Lung (tissue), 12 donors: Measurements from ENCODE around the gene MLH3. TPM values are rescaled to one million over a fixed set of nuclear protein-coding genes. Genes with fewer than 3 reads are reported as not detected.
A peak's percentile ranks its signal among the peaks of the same experiment; 100 is the strongest.

Experiments
- ATAC-seq: fragments of 200-7000 bp; cut with Tn5 transposase; one replicate; pipeline ENCODE4 v1.9.1; 2020; ENCODE audit warnings: moderate number of reproducible peaks; ENCODE audit not compliant: insufficient read depth, low FRiP score
- DNase-seq, 3 donors: peaks; one replicate each; pipeline ENCODE4 v3.0.0-alpha.2; 2013 to 2017
- H3K27ac ChIP-seq, 2 donors: one replicate each; pipeline ENCODE4 v1.5.1; 2013; ENCODE audit warnings: mild to moderate bottlenecking in 2 of 2, moderate library complexity in 2 of 2, control low read depth in 1 of 2, inconsistent platforms in 1 of 2, low read depth in 1 of 2, low read length in 1 of 2
- H3K27me3 ChIP-seq, 3 donors: one replicate each; pipeline ENCODE4 v1.5.1; 2013; ENCODE audit warnings: low read length in 2 of 3; ENCODE audit not compliant: control insufficient read depth in 3 of 3, insufficient read depth in 3 of 3
- H3K36me3 ChIP-seq, 4 donors: one replicate each; pipeline ENCODE4 v1.5.1; 2013; ENCODE audit warnings: low read length in 4 of 4, mild to moderate bottlenecking in 1 of 4, moderate library complexity in 1 of 4; ENCODE audit not compliant: control insufficient read depth in 4 of 4, insufficient read depth in 4 of 4
- H3K4me1 ChIP-seq, 5 donors: one replicate each; pipeline ENCODE4 v1.5.1; 2013; ENCODE audit warnings: low read length in 5 of 5, mild to moderate bottlenecking in 2 of 5, moderate library complexity in 1 of 5; ENCODE audit not compliant: control insufficient read depth in 5 of 5, insufficient read depth in 5 of 5
- H3K4me3 ChIP-seq: one replicate; pipeline ENCODE4 v1.5.1; 2013; ENCODE audit warnings: mild to moderate bottlenecking, control low read depth, moderate library complexity
- H3K9ac ChIP-seq, 2 donors: one replicate each; pipeline ENCODE4 v1.5.1; 2013; ENCODE audit warnings: low read length in 2 of 2, control low read depth in 1 of 2; ENCODE audit not compliant: insufficient read depth in 1 of 2
- H3K9me3 ChIP-seq, 4 donors: one replicate each; pipeline ENCODE4 v1.5.1; 2013; ENCODE audit warnings: low read length in 3 of 4, mild to moderate bottlenecking in 1 of 4, moderate library complexity in 1 of 4; ENCODE audit not compliant: control insufficient read depth in 4 of 4, insufficient read depth in 3 of 4
- CTCF ChIP-seq: IDR thresholded peaks from 2 replicates; pipeline ENCODE4 v1.5.1; 2012; ENCODE audit warnings: mild to moderate bottlenecking; ENCODE audit errors: control extremely low read depth, extremely low read depth
- WGBS, 2 donors: extraction: QIAGEN DNeasy Blood & Tissue Kit; methylation state at CpG; one replicate each; pipeline ENCODE4 v1.1.7; 2013; 5-methylcytosine and 5-hydroxymethylcytosine counted together
- polyA plus RNA-seq, 2 donors: library from polyadenylated mRNA; stranded (reverse); fragments of 200-250 nt; gene quantifications; one replicate each; pipeline ENCODE4 v1.2.1, GENCODE V29; 2013
- total RNA-seq, 2 donors: library from RNA; depleted of rRNA in 1 of 2; stranded (reverse); fragments of >200 nt in 1 of 2; gene quantifications; one replicate each; pipeline ENCODE4 v1.2.1, GENCODE V29; 2014 to 2021
- donor health status: control.
- donor health status: control.
- donor health status: Bipolar disorder and iron deficiency.
- donor health status: healthy.
- donor health status: DM: yes; HTN: yes; CAD: no.

The MLH3 gene
- total and polyA plus RNA-seq, 4 donors, result 10.1 to 60.6 (median 19.9) TPM

- H3K4me3 ChIP-seq, result no peak overlapping the region
- no peak overlapping the region for H3K9ac ChIP-seq
- no peaks in the 10 kb centered on the region for H3K4me1 ChIP-seq
- H3K9me3 ChIP-seq, result no peaks in the 10 kb centered on the region
- DNase-seq (no peak), ATAC-seq (no peak)
- H3K27ac ChIP-seq, result no peak overlapping the region
- no peaks in the 10 kb centered on the region for H3K27me3 ChIP-seq
- peaks cover 16 to 52% (median 20%) of the 10 kb centered on the region in 4 donors for H3K36me3 ChIP-seq
- no peak for TF ChIP-seq CTCF
- 0% methylated on average over 1 of the region's 1 CpG for WGBS, 2 donors
Measured at GRCh38 chr14:75030147-75030546, 21.1 kb downstream of the MLH3 start.

- no peak for TF ChIP-seq CTCF
- ATAC-seq, result no peak
- Histone ChIP-seq H3K9me3 (no peaks in the 10 kb centered on the region), H3K27me3 (no peaks in the 10 kb centered on the region), H3K9ac (no peak overlapping the region), H3K4me1 (no peaks in the 10 kb centered on the region), H3K4me3 (no peak overlapping the region), H3K36me3 (peaks cover 9 to 52% (median 13%) of the 10 kb centered on the region in 4 donors), H3K27ac (peak overlapping the region in 1 of 2 donors; percentile 35)
- no peak for DNase-seq
- WGBS, 2 donors, result 90 to 96% methylated on average over 2 of the region's 2 CpGs
Measured at GRCh38 chr14:75025876-75026275, 25.4 kb downstream of the MLH3 start.

- no peak for DNase-seq
- no peaks in the 10 kb centered on the region for H3K9me3 ChIP-seq
- peak; percentile 27 for ATAC-seq
- no peak for TF ChIP-seq CTCF
- H3K4me3 ChIP-seq, result no peak overlapping the region
- H3K4me1 ChIP-seq, result no peaks in the 10 kb centered on the region
- H3K36me3 ChIP-seq, result peaks cover 9 to 50% (median 13%) of the 10 kb centered on the region in 4 donors
- H3K27me3 ChIP-seq, result no peaks in the 10 kb centered on the region
- H3K27ac ChIP-seq, result peak overlapping the region in 1 of 2 donors; percentile 17
- WGBS, 2 donors, result 34 to 45% methylated on average over 4 of the region's 4 CpGs
- H3K9ac ChIP-seq, result no peak overlapping the region
Measured at GRCh38 chr14:75025082-75025481, 26.2 kb downstream of the MLH3 start.

GRCh38 chr14:75023108-75023507 is 28.2 kb downstream of the MLH3 start:
- no peak for TF ChIP-seq CTCF
- 89 to 94% methylated on average over 1 of the region's 1 CpG for WGBS, 2 donors
- Histone ChIP-seq H3K4me3 (no peak overlapping the region), H3K4me1 (no peaks in the 10 kb centered on the region), H3K27me3 (no peaks in the 10 kb centered on the region), H3K27ac (no peak overlapping the region), H3K9ac (no peak overlapping the region), H3K9me3 (no peaks in the 10 kb centered on the region), H3K36me3 (peaks cover 10 to 50% (median 16%) of the 10 kb centered on the region in 4 donors)
- DNase-seq (no peak), ATAC-seq (no peak)
